GM18502 (cell line): ENCODE data around the gene TMEM238L.

Experiments used
- ATAC-seq: cut with Tn5 transposase; IDR thresholded peaks from one replicate; pipeline ENCODE4 v1.9.1; 2021; ENCODE audit warnings: mild to moderate bottlenecking; ENCODE audit not compliant: unreplicated experiment, poor library complexity

TMEM238L gene

GRCh38 chr17:10806545-10807262 is 2.8 kb upstream of the TMEM238L start:
- no peak for ATAC-seq

- ATAC-seq: no peak
These were observed 2.0 kb upstream of the TMEM238L start for GRCh38 chr17:10805911-10806310.

GRCh38 chr17:10804546-10804945 is 647 bp upstream of the TMEM238L start:
- no peak for ATAC-seq

- ATAC-seq: no peak
These were observed 549 bp downstream of the TMEM238L start for GRCh38 chr17:10803350-10803749.

GRCh38 chr17:10802496-10803284 is 1.2 kb downstream of the TMEM238L start:
- no peak for ATAC-seq

- ATAC-seq: no peak
These were observed 4.5 kb downstream of the TMEM238L start for GRCh38 chr17:10799407-10799806.

- no peak for ATAC-seq
These were observed 5.0 kb downstream of the TMEM238L start for GRCh38 chr17:10798910-10799309.

GRCh38 chr17:10798332-10798749 is 5.6 kb downstream of the TMEM238L start:
- ATAC-seq: no peak

GRCh38 chr17:10797476-10798328 is 6.2 kb downstream of the TMEM238L start:
- no peak for ATAC-seq

GRCh38 chr17:10793816-10794215 is 10.1 kb downstream of the TMEM238L start:
- no peak for ATAC-seq

GRCh38 chr17:10793256-10793655 is 10.6 kb downstream of the TMEM238L start:
- no peak for ATAC-seq

- no peak for ATAC-seq
These were observed 11.7 kb downstream of the TMEM238L start for GRCh38 chr17:10792151-10792550.

GRCh38 chr17:10790491-10791401 is 13.2 kb downstream of the TMEM238L start:
- no peak for ATAC-seq

GRCh38 chr17:10789694-10790271 is 14.1 kb downstream of the TMEM238L start:
- no peak for ATAC-seq

- no peak for ATAC-seq
These were observed 16.4 kb downstream of the TMEM238L start for GRCh38 chr17:10787306-10788045.

GRCh38 chr17:10785295-10785694 is 18.6 kb downstream of the TMEM238L start:
- ATAC-seq: no peak

- ATAC-seq: no peak
These were observed 24.3 kb downstream of the TMEM238L start for GRCh38 chr17:10779609-10780008.

GRCh38 chr17:10777890-10778289 is 26.0 kb downstream of the TMEM238L start:
- no peak for ATAC-seq
